ENCODE data around the gene ANO2.
"Not testable (repeated sequence)": the region's sequence is repeated elsewhere in the genome, so short reads cannot be mapped to it uniquely, and the experiment has no call there.

The ANO2 gene

GRCh38 chr12:5537771-5538170, 407.3 kb downstream of the ANO2 start:
- no peak for DNase-seq (ENCODE audit: low spot score)

GRCh38 chr12:5537026-5537615, 407.9 kb downstream of the ANO2 start:
- DNase-seq (ENCODE audit: low spot score), result not testable (repeated sequence)

GRCh38 chr12:5535541-5535940, 409.5 kb downstream of the ANO2 start:
- DNase-seq (ENCODE audit: low spot score), result no peak

- DNase-seq (ENCODE audit: low spot score), result no peak
These were observed 410.4 kb downstream of the ANO2 start for GRCh38 chr12:5534426-5535199.

- no peak for DNase-seq (ENCODE audit: low spot score)
These were observed 411.7 kb downstream of the ANO2 start for GRCh38 chr12:5533368-5533767.

GRCh38 chr12:5525783-5526367, 419.2 kb downstream of the ANO2 start:
- no peak for DNase-seq (ENCODE audit: low spot score)

GRCh38 chr12:5524769-5525436, 420.2 kb downstream of the ANO2 start:
- DNase-seq (ENCODE audit: low spot score), result no peak

- DNase-seq (ENCODE audit: low spot score), result no peak
These were observed 420.8 kb downstream of the ANO2 start for GRCh38 chr12:5524116-5524768.

GRCh38 chr12:5523396-5524115, 421.5 kb downstream of the ANO2 start:
- no peak for DNase-seq (ENCODE audit: low spot score)

- DNase-seq (ENCODE audit: low spot score), result no peak
These were observed 422.4 kb downstream of the ANO2 start for GRCh38 chr12:5522432-5523335.

GRCh38 chr12:5521456-5522325, 423.4 kb downstream of the ANO2 start:
- no peak for DNase-seq (ENCODE audit: low spot score)

GRCh38 chr12:5520831-5521230, 424.2 kb downstream of the ANO2 start:
- DNase-seq (ENCODE audit: low spot score), result no peak

- no peak for DNase-seq (ENCODE audit: low spot score)
These were observed 425.0 kb downstream of the ANO2 start for GRCh38 chr12:5520037-5520436.

- no peak for DNase-seq (ENCODE audit: low spot score)
These were observed 426.3 kb downstream of the ANO2 start for GRCh38 chr12:5518584-5519365.

GRCh38 chr12:5516371-5517241, 428.5 kb downstream of the ANO2 start:
- no peak for DNase-seq (ENCODE audit: low spot score)

- no peak for DNase-seq (ENCODE audit: low spot score)
These were observed 429.6 kb downstream of the ANO2 start for GRCh38 chr12:5515458-5515857.

GRCh38 chr12:5514545-5514944, 430.5 kb downstream of the ANO2 start:
- no peak for DNase-seq (ENCODE audit: low spot score)

- DNase-seq (ENCODE audit: low spot score), result no peak
These were observed 431.0 kb downstream of the ANO2 start for GRCh38 chr12:5514016-5514415.

Data from HuH-7 (cell line).